Measurements from ENCODE around the gene EIF2D.

DNA sequence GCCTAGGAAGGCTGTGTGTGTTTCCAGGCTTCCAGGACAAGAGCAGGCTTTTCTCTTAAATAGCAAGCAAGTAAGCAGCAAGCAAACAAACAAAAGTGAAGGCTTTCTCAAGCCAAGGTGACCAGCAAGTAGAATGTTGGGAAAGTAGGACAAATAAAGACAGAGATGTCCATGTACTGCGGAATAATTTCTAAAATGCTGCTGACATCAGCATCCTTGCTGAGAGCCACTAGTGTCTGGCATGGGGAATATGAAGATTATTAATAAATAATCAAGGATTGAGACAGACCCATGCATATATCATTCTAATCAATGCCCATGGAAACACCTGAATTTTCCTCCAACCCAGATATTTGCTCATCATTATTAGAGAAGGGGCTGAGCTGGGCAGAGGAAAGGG is 16.7 kb upstream of the EIF2D start:
- TF ChIP-seq EP300 (IDR thresholded peaks at IDR 0.05; ENCODE audit: borderline replicate concordance), result no peak
- TF ChIP-seq MAX (IDR thresholded peaks at IDR 0.05), result no peak
- no peak for TF ChIP-seq YY1 (IDR thresholded peaks at IDR 0.05; ENCODE audit: low read depth)
- no peak for TF ChIP-seq USF1 (IDR thresholded peaks at IDR 0.05)
- no peak for TF ChIP-seq CEBPB (IDR thresholded peaks at IDR 0.05)
- TF ChIP-seq NFIC (IDR thresholded peaks at IDR 0.05), result no peak
- no peak for TF ChIP-seq TAF1 (IDR thresholded peaks at IDR 0.05; ENCODE audit: low read depth)
- TF ChIP-seq TEAD4 (IDR thresholded peaks at IDR 0.05), result no peak
- no peak for TF ChIP-seq EGR1 (IDR thresholded peaks at IDR 0.05)
- TF ChIP-seq CREB1 (IDR thresholded peaks at IDR 0.05; ENCODE audit: low read depth), result no peak
- TF ChIP-seq, protein P1, sequence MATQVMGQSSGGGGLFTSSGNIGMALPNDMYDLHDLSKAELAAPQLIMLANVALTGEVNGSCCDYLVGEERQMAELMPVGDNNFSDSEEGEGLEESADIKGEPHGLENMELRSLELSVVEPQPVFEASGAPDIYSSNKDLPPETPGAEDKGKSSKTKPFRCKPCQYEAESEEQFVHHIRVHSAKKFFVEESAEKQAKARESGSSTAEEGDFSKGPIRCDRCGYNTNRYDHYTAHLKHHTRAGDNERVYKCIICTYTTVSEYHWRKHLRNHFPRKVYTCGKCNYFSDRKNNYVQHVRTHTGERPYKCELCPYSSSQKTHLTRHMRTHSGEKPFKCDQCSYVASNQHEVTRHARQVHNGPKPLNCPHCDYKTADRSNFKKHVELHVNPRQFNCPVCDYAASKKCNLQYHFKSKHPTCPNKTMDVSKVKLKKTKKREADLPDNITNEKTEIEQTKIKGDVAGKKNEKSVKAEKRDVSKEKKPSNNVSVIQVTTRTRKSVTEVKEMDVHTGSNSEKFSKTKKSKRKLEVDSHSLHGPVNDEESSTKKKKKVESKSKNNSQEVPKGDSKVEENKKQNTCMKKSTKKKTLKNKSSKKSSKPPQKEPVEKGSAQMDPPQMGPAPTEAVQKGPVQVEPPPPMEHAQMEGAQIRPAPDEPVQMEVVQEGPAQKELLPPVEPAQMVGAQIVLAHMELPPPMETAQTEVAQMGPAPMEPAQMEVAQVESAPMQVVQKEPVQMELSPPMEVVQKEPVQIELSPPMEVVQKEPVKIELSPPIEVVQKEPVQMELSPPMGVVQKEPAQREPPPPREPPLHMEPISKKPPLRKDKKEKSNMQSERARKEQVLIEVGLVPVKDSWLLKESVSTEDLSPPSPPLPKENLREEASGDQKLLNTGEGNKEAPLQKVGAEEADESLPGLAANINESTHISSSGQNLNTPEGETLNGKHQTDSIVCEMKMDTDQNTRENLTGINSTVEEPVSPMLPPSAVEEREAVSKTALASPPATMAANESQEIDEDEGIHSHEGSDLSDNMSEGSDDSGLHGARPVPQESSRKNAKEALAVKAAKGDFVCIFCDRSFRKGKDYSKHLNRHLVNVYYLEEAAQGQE (IDR thresholded peaks at IDR 0.05; ENCODE audit: low read depth), result no peak
- TF ChIP-seq FOXM1 (IDR thresholded peaks at IDR 0.05; ENCODE audit: borderline replicate concordance, low read depth), result no peak
